ENCODE data around the gene MTHFSD. TPM values are rescaled to one million over a fixed set of nuclear protein-coding genes. Genes with fewer than 3 reads are reported as not detected.

The MTHFSD gene
- total RNA-seq, 1 experiment from 2014 or later: 30.7 TPM

GRCh38 chr16:86565181-86565631 is 10.2 kb upstream of the MTHFSD start:
- no peak for DNase-seq (ENCODE audit: unreplicated experiment)
- Mint-ChIP-seq H3K36me3 (ENCODE audit: insufficient read depth, unreplicated experiment) (peaks cover 16% of the 10 kb centered on the region), H3K27me3 (ENCODE audit: insufficient read depth, unreplicated experiment) (no peaks in the 10 kb centered on the region), H3K9me3 (ENCODE audit: unreplicated experiment) (no peaks in the 10 kb centered on the region), H3K4me1 (ENCODE audit: insufficient read depth, unreplicated experiment) (peaks cover 10% of the 10 kb centered on the region), H3K4me3 (ENCODE audit: unreplicated experiment) (no peak overlapping the region), H3K27ac (ENCODE audit: low read depth, unreplicated experiment) (no peak overlapping the region)
- CTCF ChIA-PET: interaction anchor here (0.6 to 5.8 kb wide), 21 partner anchors 11 to 1296 kb away, joined by 3 to 88 read pairs (median 5); no protein-coding TSS in a partner anchor
- POLR2A ChIA-PET: interaction anchor here (0.7 to 2.5 kb wide), 6 partner anchors 497 to 818 kb away, joined by 3 to 13 read pairs (median 4); partner anchors contain the start of genes C16orf95 and FBXO31
- intact Hi-C loops (cut with micrococcal nuclease): loop anchor here (5.0 to 10.0 kb wide), 4 partner anchors 257 to 1200 kb away; partner anchors contain the start of gene KLHDC4
- no TSS peak for BruUV-seq (replicated peaks)
- no peak for TF ChIP-seq CTCF (IDR thresholded peaks at IDR 0.05; ENCODE audit: unreplicated experiment)

- H3K27me3 Mint-ChIP-seq (ENCODE audit: insufficient read depth, unreplicated experiment): no peaks in the 10 kb centered on the region
- H3K9me3 Mint-ChIP-seq (ENCODE audit: unreplicated experiment): no peaks in the 10 kb centered on the region
- H3K27ac Mint-ChIP-seq (ENCODE audit: low read depth, unreplicated experiment): peak overlapping the region; percentile 23
- peak overlapping the region; percentile 67 for H3K4me3 Mint-ChIP-seq (ENCODE audit: unreplicated experiment)
- H3K36me3 Mint-ChIP-seq (ENCODE audit: insufficient read depth, unreplicated experiment): peaks cover 1% of the 10 kb centered on the region
- BruUV-seq (replicated peaks): no TSS peak
- intact Hi-C loops (cut with micrococcal nuclease): loop anchor here (1.0 to 10.0 kb wide), 10 partner anchors 246 to 1201 kb away; partner anchors contain the start of gene KLHDC4
- DNase-seq (ENCODE audit: unreplicated experiment): peak; percentile 88
- H3K4me1 Mint-ChIP-seq (ENCODE audit: insufficient read depth, unreplicated experiment): peaks cover 10% of the 10 kb centered on the region
- TF ChIP-seq CTCF (IDR thresholded peaks at IDR 0.05; ENCODE audit: unreplicated experiment): peak; percentile 100
- POLR2A ChIA-PET: interaction anchor here (0.6 to 2.5 kb wide), 11 partner anchors 457 to 824 kb away, joined by 3 to 13 read pairs (median 4); partner anchors contain the start of gene FBXO31
- CTCF ChIA-PET: interaction anchor here (0.5 to 5.8 kb wide), 44 partner anchors 12 to 1375 kb away, joined by 3 to 88 read pairs (median 4); no protein-coding TSS in a partner anchor
Observed at GRCh38 chr16:86563469-86564345, 8.7 kb upstream of the MTHFSD start.

- TF ChIP-seq CTCF (IDR thresholded peaks at IDR 0.05; ENCODE audit: unreplicated experiment): no peak
- no peaks in the 10 kb centered on the region for H3K36me3 Mint-ChIP-seq (ENCODE audit: insufficient read depth, unreplicated experiment)
- CTCF ChIA-PET: interaction anchor here (0.7 to 5.8 kb wide), 7 partner anchors 499 to 753 kb away, joined by 3 to 88 read pairs (median 4); no protein-coding TSS in a partner anchor
- H3K4me1 Mint-ChIP-seq (ENCODE audit: insufficient read depth, unreplicated experiment): peaks cover 10% of the 10 kb centered on the region
- no TSS peak for BruUV-seq (replicated peaks)
- H3K27ac Mint-ChIP-seq (ENCODE audit: low read depth, unreplicated experiment): no peak overlapping the region
- intact Hi-C loops (cut with micrococcal nuclease): loop anchor here (5.0 to 10.0 kb wide), 3 partner anchors 640 to 1202 kb away; partner anchors contain the start of gene KLHDC4
- POLR2A ChIA-PET: interaction anchor here (0.7 kb wide), 1 partner anchor 501 kb away, joined by 3 read pairs; no protein-coding TSS in a partner anchor
- no peaks in the 10 kb centered on the region for H3K9me3 Mint-ChIP-seq (ENCODE audit: unreplicated experiment)
- no peaks in the 10 kb centered on the region for H3K27me3 Mint-ChIP-seq (ENCODE audit: insufficient read depth, unreplicated experiment)
- no peak overlapping the region for H3K4me3 Mint-ChIP-seq (ENCODE audit: unreplicated experiment)
- no peak for DNase-seq (ENCODE audit: unreplicated experiment)
Observed at GRCh38 chr16:86562356-86562755, 7.3 kb upstream of the MTHFSD start.

- intact Hi-C loops (cut with micrococcal nuclease): loop anchor here (5.0 to 10.0 kb wide), 3 partner anchors 642 to 1205 kb away; partner anchors contain the start of gene KLHDC4
- H3K4me3 Mint-ChIP-seq (ENCODE audit: unreplicated experiment): no peak overlapping the region
- H3K9me3 Mint-ChIP-seq (ENCODE audit: unreplicated experiment): no peaks in the 10 kb centered on the region
- ChIA-PET POLR2A (no interaction called here), CTCF (interaction anchor here (0.6 to 5.8 kb wide), 2 partner anchors 16 to 719 kb away, joined by 4 to 77 read pairs; no protein-coding TSS in a partner anchor)
- TF ChIP-seq CTCF (IDR thresholded peaks at IDR 0.05; ENCODE audit: unreplicated experiment): no peak
- H3K27me3 Mint-ChIP-seq (ENCODE audit: insufficient read depth, unreplicated experiment): no peaks in the 10 kb centered on the region
- H3K4me1 Mint-ChIP-seq (ENCODE audit: insufficient read depth, unreplicated experiment): peaks cover 10% of the 10 kb centered on the region
- no peak for DNase-seq (ENCODE audit: unreplicated experiment)
- H3K27ac Mint-ChIP-seq (ENCODE audit: low read depth, unreplicated experiment): no peak overlapping the region
- H3K36me3 Mint-ChIP-seq (ENCODE audit: insufficient read depth, unreplicated experiment): no peaks in the 10 kb centered on the region
- no TSS peak for BruUV-seq (replicated peaks)
Observed at GRCh38 chr16:86559802-86560305, 4.8 kb upstream of the MTHFSD start.
